Activated T-helper 2 cell treated with anti-CD3 and anti-CD28 coated beads, Interferon-gamma antibody, Interleukin-2, Interleukin-4, amounts not matched to agents 10 μg/mL and 5 μg/mL and 100 μg/mL, durations not matched to agents 14 hours and 24 hours and 36 hours (primary cell): ENCODE measurements around the gene ZNF366. TPM values are rescaled to one million over a fixed set of nuclear protein-coding genes. Genes with fewer than 3 reads are reported as not detected.

Experiments used
- DNase-seq: peaks from one replicate; pipeline ENCODE4 v3.0.0; 2021; ENCODE audit warnings: low spot score
- H3K27ac Mint-ChIP-seq: one replicate; pipeline ENCODE4 v1.8.0; 2021; ENCODE audit warnings: mixed read lengths
- H3K27me3 Mint-ChIP-seq: one replicate; pipeline ENCODE4 v1.8.0; 2021; ENCODE audit warnings: low read depth, mixed read lengths
- H3K36me3 Mint-ChIP-seq: one replicate; pipeline ENCODE4 v1.8.0; 2021; ENCODE audit warnings: low read depth, mixed read lengths
- H3K4me1 Mint-ChIP-seq: one replicate; pipeline ENCODE4 v1.8.0; 2021; ENCODE audit warnings: low read depth, mixed read lengths
- H3K4me3 Mint-ChIP-seq: one replicate; pipeline ENCODE4 v1.8.0; 2021; ENCODE audit warnings: low read depth, mild to moderate bottlenecking, moderate library complexity, mixed read lengths
- H3K9me3 Mint-ChIP-seq: one replicate; pipeline ENCODE4 v1.8.0; 2021; ENCODE audit warnings: mixed read lengths
- intact Hi-C: fragments of 100-400 bp; cut with micrococcal nuclease; formaldehyde crosslinking; loops from one replicate; pipeline ENCODE4 v1.15.1; 2023
- total RNA-seq: library from RNA; stranded (reverse); gene quantifications from 2 replicates; pipeline ENCODE4 v1.2.3, GENCODE V29; 2022

Gene ZNF366
- total RNA-seq, 1 donor from 2014 or later, result not detected

DNA sequence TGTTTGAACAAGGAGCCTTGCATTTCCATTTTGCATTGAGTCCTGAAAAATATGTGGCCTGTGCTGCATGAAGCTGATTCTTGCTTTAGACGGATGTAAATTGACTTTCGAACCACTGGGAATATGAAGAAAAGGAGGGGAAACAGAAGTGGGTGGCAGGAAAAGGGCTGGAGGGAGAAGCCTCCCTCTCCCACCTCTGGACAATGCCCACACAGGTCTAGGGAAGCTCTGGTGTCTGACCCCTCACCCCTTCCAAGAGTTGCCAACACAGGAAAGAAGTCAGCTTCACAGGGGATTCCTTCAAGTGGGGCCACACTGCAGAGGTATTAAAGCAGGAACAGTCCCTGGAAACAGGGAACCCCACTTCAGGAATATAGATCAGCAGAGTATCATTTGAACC lies 52.2 kb downstream of the ZNF366 start:
- no peak for DNase-seq
- intact Hi-C loops, result no loop called here
- Mint-ChIP-seq H3K4me3 (no peak overlapping the region), H3K4me1 (peaks cover 5% of the 10 kb centered on the region), H3K27me3 (peaks cover 2% of the 10 kb centered on the region), H3K27ac (no peak overlapping the region), H3K9me3 (no peaks in the 10 kb centered on the region), H3K36me3 (no peaks in the 10 kb centered on the region)

GRCh38 chr5:72453246-72453775 lies 53.9 kb downstream of the ZNF366 start:
- Mint-ChIP-seq H3K27ac (no peak overlapping the region), H3K9me3 (no peaks in the 10 kb centered on the region), H3K4me1 (no peaks in the 10 kb centered on the region), H3K4me3 (no peak overlapping the region), H3K36me3 (no peaks in the 10 kb centered on the region), H3K27me3 (peaks cover 3% of the 10 kb centered on the region)
- no peak for DNase-seq
- intact Hi-C loops, result no loop called here

DNA sequence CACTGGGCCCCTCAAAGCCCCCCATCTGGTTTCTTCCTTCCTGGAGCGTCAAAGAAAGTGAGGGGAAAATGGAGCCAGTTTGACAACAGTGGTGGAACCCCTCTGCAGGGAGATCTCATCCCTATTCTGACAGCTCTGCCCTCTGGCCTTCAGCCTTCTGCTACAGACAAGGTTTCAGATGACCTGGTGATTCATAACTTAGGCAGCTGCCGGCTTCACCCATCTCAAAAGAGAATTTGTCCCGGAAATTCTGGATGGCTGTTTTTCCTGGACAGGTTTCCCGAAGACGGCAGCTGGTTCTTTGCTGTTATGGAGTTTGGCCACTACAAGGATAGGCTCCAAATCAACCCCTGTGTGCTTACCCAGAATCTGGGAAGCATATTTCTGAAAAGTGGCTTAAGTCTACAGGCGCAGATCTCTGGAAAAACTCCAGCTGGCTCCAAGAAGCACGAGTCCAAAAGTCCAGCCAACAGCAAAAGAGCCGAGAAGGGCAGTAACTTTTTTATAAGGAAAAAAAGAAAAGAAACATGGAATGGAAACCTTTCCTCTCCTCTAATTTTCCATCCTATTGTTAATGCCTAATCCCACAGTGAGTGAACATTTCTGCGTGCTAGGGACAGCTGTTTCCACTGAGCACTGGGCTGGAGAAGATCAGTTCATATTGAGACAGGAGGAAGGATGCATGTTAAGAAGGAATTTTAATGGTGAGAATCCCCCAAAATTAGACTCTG lies 54.5 kb downstream of the ZNF366 start:
- Mint-ChIP-seq H3K4me3 (no peak overlapping the region), H3K9me3 (no peaks in the 10 kb centered on the region), H3K27me3 (peaks cover 3% of the 10 kb centered on the region), H3K4me1 (no peaks in the 10 kb centered on the region), H3K36me3 (no peaks in the 10 kb centered on the region), H3K27ac (no peak overlapping the region)
- intact Hi-C loops, result no loop called here
- DNase-seq, result no peak

DNA sequence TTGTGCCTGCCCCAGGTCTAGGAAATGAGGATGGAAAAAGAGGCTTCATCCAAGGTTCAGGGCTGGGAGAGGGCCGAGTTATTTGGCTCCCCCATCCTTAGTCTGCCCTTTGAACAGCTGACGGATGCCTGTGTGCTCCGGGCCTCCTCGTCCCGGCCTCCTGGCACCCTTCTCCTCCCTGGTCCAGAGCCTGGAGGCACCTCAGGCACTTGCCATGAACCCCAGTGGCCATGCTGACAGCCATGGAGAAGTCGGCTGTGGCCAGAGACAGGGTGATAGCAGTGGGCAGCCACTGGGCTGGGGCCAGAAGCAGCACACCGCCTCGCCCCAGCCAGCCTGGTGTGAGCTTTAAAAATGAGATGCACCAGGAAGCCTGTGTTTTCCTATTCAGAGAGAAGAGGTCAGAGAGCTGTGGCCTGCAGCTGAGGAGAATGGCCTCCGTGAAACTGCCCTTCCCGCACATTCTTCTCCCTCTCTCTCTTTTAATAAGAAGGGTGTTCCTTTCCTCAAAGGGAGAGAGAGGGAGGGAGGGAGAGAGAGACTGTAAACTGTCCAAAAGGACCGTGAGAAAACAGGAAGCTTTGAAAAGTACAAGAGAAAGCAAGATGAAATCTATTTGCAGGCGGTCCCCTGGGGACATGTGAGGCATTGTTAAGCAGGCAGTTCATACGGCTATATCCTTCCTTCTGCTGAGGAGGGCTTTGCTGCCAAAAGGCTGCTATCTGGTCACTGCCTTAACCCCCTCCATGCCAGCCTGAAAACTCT lies 55.3 kb downstream of the ZNF366 start:
- Mint-ChIP-seq H3K27me3 (peaks cover 5% of the 10 kb centered on the region), H3K4me1 (no peaks in the 10 kb centered on the region), H3K36me3 (no peaks in the 10 kb centered on the region), H3K27ac (no peak overlapping the region), H3K4me3 (no peak overlapping the region), H3K9me3 (no peaks in the 10 kb centered on the region)
- intact Hi-C loops, result no loop called here
- no peak for DNase-seq

DNA sequence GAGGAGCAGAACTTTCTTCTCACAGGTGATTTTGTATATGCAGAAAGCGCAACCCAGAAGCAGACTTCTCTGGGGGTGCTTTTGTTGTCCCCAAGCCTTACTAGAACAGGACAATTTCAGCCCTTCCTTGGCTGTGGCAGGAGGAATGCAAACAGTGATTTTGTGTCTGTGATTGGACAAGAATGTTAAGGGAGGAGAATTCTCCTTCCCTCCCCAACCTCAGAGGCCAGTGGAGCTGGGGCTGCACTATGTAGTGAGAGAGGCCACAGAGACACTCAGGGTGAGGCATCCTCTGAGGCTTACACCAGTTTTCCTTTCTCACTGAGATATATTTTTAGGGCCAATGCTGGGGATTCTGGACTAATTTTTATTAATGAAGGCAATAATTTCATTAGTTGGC lies 58.8 kb downstream of the ZNF366 start:
- intact Hi-C loops, result no loop called here
- no peak overlapping the region for H3K4me3 Mint-ChIP-seq
- no peak for DNase-seq
- H3K36me3 Mint-ChIP-seq, result no peaks in the 10 kb centered on the region
- no peak overlapping the region for H3K27ac Mint-ChIP-seq
- no peaks in the 10 kb centered on the region for H3K4me1 Mint-ChIP-seq
- peaks cover 8% of the 10 kb centered on the region for H3K27me3 Mint-ChIP-seq
- H3K9me3 Mint-ChIP-seq, result no peaks in the 10 kb centered on the region

DNA sequence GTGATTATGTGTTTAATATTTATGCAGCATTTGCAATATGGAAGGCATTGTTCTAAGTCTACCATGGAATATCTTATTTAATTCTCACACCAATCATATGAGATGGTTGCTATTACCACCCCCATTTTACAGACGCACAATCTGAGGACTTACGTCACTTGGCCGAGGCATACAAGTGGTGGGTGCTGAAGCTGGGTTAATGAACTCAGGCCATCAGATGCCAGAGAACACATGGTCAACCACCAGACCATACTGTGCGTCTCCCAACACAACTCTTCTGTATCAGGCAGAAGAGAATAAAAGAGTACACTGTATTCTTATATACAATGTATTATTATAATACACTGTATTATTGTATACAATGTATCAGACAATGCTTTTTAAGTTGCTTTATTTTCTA lies 59.5 kb downstream of the ZNF366 start:
- no peaks in the 10 kb centered on the region for H3K36me3 Mint-ChIP-seq
- intact Hi-C loops, result no loop called here
- H3K4me3 Mint-ChIP-seq, result no peak overlapping the region
- peaks cover 8% of the 10 kb centered on the region for H3K27me3 Mint-ChIP-seq
- H3K4me1 Mint-ChIP-seq, result no peaks in the 10 kb centered on the region
- no peak overlapping the region for H3K27ac Mint-ChIP-seq
- DNase-seq, result no peak
- no peaks in the 10 kb centered on the region for H3K9me3 Mint-ChIP-seq

- Mint-ChIP-seq H3K36me3 (no peaks in the 10 kb centered on the region), H3K27ac (no peak overlapping the region), H3K4me1 (no peaks in the 10 kb centered on the region), H3K4me3 (no peak overlapping the region), H3K9me3 (no peaks in the 10 kb centered on the region), H3K27me3 (peaks cover 7% of the 10 kb centered on the region)
- intact Hi-C loops, result no loop called here
- DNase-seq, result no peak
Observed at GRCh38 chr5:72445969-72446368, 61.2 kb downstream of the ZNF366 start.

DNA sequence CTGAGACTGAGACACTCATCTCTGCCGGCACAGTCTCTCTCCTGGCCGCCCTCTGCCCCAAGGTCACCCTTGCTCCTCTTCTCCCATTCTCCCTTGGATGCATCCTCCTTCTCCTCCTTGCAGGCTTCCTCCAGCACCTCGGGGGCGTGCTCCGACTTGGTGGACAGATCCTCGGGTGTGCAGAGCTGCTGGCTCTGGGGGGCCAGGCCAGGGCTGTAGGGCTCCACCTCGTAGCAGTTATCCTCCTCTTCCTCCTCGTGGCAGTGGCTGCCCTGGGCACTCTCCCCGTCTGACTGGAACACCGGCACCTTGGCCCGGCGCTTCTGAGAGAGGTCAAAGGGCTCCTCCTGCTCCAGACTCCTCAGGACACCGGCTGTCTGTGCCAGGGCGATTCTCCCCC lies 63.3 kb downstream of the ZNF366 start:
- H3K4me1 Mint-ChIP-seq, result no peaks in the 10 kb centered on the region
- H3K9me3 Mint-ChIP-seq, result no peaks in the 10 kb centered on the region
- no peak overlapping the region for H3K4me3 Mint-ChIP-seq
- H3K36me3 Mint-ChIP-seq, result no peaks in the 10 kb centered on the region
- H3K27me3 Mint-ChIP-seq, result peaks cover 9% of the 10 kb centered on the region
- H3K27ac Mint-ChIP-seq, result no peak overlapping the region
- intact Hi-C loops, result no loop called here
- DNase-seq, result no peak

GRCh38 chr5:72441862-72442540 lies 65.2 kb downstream of the ZNF366 start:
- no peak for DNase-seq
- intact Hi-C loops, result no loop called here
- Mint-ChIP-seq H3K4me1 (no peaks in the 10 kb centered on the region), H3K27ac (no peak overlapping the region), H3K27me3 (peaks cover 8% of the 10 kb centered on the region), H3K4me3 (no peak overlapping the region), H3K9me3 (no peaks in the 10 kb centered on the region), H3K36me3 (no peaks in the 10 kb centered on the region)

- Mint-ChIP-seq H3K9me3 (no peaks in the 10 kb centered on the region), H3K27me3 (peaks cover 8% of the 10 kb centered on the region), H3K36me3 (no peaks in the 10 kb centered on the region), H3K4me3 (no peak overlapping the region), H3K4me1 (no peaks in the 10 kb centered on the region), H3K27ac (no peak overlapping the region)
- intact Hi-C loops, result no loop called here
- no peak for DNase-seq
Observed at GRCh38 chr5:72441094-72441723, 66.0 kb downstream of the ZNF366 start.

GRCh38 chr5:72440207-72440638 lies 67.0 kb downstream of the ZNF366 start:
- H3K4me1 Mint-ChIP-seq, result no peaks in the 10 kb centered on the region
- no peaks in the 10 kb centered on the region for H3K9me3 Mint-ChIP-seq
- intact Hi-C loops, result no loop called here
- H3K27me3 Mint-ChIP-seq, result peaks cover 14% of the 10 kb centered on the region
- H3K36me3 Mint-ChIP-seq, result no peaks in the 10 kb centered on the region
- no peak for DNase-seq
- H3K4me3 Mint-ChIP-seq, result no peak overlapping the region
- H3K27ac Mint-ChIP-seq, result no peak overlapping the region

- Mint-ChIP-seq H3K4me3 (no peak overlapping the region), H3K36me3 (no peaks in the 10 kb centered on the region), H3K27ac (no peak overlapping the region), H3K27me3 (peaks cover 14% of the 10 kb centered on the region), H3K4me1 (no peaks in the 10 kb centered on the region), H3K9me3 (no peaks in the 10 kb centered on the region)
- intact Hi-C loops, result no loop called here
- DNase-seq, result no peak
Observed at GRCh38 chr5:72439192-72439591, 68.0 kb downstream of the ZNF366 start.
